LNCaP clone FGC (cell line): ENCODE data around the gene AZU1.
"Not testable (repeated sequence)": the region's sequence is repeated elsewhere in the genome, so short reads cannot be mapped to it uniquely, and the experiment has no call there.

Source experiments
- DNase-seq: peaks from one replicate; pipeline ENCODE4 v3.0.0-alpha.2; 2011; ENCODE audit warnings: low read depth
- H3K4me3 ChIP-seq: 2 replicates; pipeline ENCODE4 v1.5.1; 2011; ENCODE audit warnings: mild to moderate bottlenecking, low read depth, low read length, control low read depth
- TF ChIP-seq, protein P1 (sequence below): IDR thresholded peaks from 2 replicates; pipeline ENCODE4 v1.5.1; 2012; ENCODE audit warnings: mild to moderate bottlenecking; ENCODE audit not compliant: control insufficient read depth, insufficient read depth; ENCODE audit errors: extremely low read depth

Gene AZU1

DNA sequence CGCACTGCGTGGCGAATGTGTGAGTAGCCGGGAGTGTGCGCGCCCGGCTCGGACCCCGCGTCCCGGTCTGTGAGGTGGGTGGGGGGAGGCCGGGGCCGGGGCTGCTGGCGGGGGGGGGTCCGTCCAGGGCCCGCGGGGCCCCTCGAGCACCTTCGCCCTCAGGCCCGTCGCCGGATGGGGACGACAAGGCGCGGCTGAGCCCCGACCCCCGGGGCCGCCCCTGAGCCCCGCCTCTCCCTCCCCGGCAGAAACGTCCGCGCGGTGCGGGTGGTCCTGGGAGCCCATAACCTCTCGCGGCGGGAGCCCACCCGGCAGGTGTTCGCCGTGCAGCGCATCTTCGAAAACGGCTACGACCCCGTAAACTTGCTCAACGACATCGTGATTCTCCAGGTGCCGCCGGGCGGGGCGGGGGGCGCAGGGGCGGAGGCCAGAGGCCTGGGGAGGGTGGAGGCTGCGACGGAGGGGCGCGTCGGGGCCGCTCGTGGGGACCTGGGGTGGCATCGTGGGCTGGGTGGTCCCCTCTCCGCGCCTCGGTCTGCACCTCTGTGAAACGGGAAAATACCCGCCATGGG, 25.5 kb downstream of the AZU1 start:
- DNase-seq, result no peak
- no peak overlapping the region for H3K4me3 ChIP-seq
- TF ChIP-seq, protein P1, sequence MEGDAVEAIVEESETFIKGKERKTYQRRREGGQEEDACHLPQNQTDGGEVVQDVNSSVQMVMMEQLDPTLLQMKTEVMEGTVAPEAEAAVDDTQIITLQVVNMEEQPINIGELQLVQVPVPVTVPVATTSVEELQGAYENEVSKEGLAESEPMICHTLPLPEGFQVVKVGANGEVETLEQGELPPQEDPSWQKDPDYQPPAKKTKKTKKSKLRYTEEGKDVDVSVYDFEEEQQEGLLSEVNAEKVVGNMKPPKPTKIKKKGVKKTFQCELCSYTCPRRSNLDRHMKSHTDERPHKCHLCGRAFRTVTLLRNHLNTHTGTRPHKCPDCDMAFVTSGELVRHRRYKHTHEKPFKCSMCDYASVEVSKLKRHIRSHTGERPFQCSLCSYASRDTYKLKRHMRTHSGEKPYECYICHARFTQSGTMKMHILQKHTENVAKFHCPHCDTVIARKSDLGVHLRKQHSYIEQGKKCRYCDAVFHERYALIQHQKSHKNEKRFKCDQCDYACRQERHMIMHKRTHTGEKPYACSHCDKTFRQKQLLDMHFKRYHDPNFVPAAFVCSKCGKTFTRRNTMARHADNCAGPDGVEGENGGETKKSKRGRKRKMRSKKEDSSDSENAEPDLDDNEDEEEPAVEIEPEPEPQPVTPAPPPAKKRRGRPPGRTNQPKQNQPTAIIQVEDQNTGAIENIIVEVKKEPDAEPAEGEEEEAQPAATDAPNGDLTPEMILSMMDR, result no peak

DNA sequence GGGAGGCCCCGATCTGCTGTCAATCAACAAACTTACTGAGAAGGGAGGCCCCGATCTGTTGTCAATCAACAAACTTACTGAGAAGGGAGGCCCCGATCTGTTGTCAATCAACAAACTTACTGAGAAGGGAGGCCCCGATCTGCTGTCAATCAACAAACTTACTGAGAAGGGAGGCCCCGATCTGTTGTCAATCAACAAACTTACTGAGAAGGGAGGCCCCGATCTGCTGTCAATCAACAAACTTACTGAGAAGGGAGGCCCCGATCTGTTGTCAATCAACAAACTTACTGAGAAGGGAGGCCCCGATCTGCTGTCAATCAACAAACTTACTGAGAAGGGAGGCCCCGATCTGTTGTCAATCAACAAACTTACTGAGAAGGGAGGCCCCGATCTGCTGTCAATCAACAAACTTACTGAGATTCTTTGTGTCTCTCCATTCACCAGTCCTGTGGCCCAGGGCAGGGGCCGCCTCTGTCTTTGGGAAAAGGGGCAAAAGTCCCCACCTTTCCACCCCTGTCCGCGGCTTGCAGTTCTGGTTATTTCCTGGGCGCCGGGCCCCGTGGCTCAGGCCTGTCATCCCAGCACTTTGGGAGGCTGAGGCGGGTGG, 26.1 kb downstream of the AZU1 start:
- not testable (repeated sequence) for H3K4me3 ChIP-seq

DNA sequence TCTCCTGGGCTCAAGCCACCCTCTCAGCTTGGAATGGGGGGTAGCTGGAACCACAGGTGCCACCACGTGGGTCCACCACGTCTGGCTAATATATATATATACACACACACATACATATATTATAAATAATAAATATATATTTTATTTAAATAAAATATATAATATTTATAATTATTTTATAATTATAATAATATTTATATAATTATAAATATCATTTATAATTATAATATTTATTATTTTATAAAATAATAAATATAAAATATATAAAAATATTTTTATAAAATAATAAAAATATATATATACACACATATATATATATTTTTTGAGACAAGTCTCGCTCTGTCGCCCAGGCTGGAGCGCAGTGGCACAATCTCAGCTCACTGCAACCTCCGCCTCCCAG, 26.9 kb downstream of the AZU1 start:
- H3K4me3 ChIP-seq, result no peak overlapping the region
- DNase-seq, result no peak
- TF ChIP-seq, protein P1, result no peak

More for the DNA sequence above, 26.1 kb downstream of the AZU1 start:
- DNase-seq, result not testable (repeated sequence)

DNA sequence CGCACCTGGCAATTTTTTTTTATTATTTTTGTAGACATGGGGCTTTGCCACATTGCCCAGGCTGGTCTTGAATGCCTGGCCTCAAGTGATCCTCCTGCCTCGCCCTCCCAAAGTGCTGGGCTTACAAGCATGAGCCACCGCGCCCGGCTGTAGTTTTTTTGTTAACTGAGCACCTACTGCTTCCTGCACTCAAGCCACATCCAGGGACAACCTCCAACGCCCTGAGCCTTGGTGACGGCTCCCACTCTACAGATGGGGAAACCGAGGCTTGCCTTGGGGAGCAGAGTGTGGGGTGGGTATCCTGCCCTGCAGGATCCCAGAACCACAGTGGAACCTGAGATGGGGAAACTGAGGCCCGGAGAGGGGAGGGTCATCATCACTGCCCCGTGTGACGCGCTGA, 27.5 kb downstream of the AZU1 start:
- TF ChIP-seq, protein P1, result no peak
- no peak overlapping the region for H3K4me3 ChIP-seq
- no peak for DNase-seq

DNA sequence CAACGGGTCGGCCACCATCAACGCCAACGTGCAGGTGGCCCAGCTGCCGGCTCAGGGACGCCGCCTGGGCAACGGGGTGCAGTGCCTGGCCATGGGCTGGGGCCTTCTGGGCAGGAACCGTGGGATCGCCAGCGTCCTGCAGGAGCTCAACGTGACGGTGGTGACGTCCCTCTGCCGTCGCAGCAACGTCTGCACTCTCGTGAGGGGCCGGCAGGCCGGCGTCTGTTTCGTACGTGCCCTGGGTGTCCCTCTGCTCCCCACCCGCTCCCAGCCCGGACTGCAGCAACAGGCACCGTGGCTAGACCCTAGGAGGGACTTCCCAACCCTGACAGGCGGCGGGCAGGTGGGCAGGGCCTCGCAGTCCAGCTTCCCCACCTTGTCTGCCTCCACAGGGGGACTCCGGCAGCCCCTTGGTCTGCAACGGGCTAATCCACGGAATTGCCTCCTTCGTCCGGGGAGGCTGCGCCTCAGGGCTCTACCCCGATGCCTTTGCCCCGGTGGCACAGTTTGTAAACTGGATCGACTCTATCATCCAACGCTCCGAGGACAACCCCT, 28.0 kb downstream of the AZU1 start:
- no peak overlapping the region for H3K4me3 ChIP-seq
- DNase-seq, result no peak

DNA sequence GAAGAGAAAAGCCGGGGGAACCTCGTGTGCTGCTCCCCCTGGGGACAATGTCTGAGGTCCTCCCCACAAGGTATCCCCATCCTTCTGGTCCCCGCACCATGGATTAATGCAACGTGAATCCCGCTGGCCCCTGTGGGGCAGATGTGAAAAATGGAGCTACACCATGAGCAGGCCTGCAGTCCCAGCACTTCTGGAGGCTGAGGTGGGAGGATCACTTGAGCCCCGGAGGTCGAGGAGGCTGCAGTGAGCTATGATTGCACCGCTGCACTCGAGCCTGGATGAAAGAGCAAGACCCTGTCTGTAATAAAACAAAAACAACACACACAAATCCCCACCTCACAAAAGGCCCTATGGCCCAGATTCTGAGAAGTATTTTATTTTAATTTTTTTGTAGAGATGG, 30.6 kb downstream of the AZU1 start:
- TF ChIP-seq, protein P1, result no peak
- no peak for DNase-seq
- H3K4me3 ChIP-seq, result no peak overlapping the region

More for the DNA sequence above, 28.0 kb downstream of the AZU1 start:
- TF ChIP-seq, protein P1, result no peak

DNA sequence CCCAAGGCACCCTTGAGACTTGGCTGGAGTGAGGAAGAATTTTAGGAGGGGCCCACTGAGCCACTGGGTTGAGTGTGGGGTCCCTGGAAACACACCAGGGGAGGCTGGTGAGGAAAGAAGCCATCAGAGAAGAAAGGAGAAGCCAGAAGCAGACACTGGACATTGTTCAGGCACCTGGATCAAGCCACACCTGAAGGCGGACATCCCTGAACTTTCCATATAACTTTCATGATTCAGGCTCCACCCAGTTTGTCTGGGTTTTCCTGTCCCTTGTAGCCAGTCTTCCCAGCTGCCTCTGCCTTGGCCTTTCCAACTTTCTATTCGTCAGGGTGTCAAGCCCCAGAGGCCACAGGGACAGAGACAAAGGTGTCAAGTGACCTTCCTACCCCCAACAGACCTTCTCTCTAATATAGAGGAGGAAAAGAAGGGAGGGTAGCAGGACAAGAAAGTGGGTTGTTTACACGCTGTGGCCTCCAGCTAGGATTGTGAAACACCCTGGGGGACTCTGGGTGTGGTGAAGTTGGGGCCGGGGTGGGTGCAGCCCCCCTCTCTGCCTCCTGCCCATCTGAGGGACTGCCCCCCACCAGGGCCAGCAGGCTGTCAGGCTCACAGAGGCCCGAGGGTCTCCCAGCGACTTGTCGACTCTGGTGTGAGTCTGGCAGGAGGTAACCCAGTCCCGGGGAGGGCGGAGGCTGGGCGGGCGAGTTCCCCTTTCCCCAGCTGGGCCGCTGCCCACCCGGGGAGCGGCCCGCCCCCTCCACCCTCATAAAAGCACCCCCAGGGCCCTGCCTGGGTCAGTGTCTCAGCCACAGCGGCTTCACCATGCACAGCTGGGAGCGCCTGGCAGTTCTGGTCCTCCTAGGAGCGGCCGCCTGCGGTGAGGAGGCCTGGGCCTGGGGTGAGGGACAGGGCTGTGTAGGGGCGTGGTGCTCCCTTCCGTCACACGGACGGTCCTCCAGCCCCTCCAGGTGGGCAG, 31.5 kb downstream of the AZU1 start, which contains the start of gene CFD:
Gene CFD (plus strand): TSS at position 797 of the 976 bp plus-strand sequence. CDS start 26 bp downstream, at position 823.
- H3K4me3 ChIP-seq, result peak within 1 kb of the TSS; percentile 54
- DNase-seq, result no peak
- TF ChIP-seq, protein P1, result no peak
